GM21717 (cell line): ENCODE results near the gene THAP11.

Source experiments
- ATAC-seq: cut with Tn5 transposase; IDR thresholded peaks from one replicate; pipeline ENCODE4 v1.9.1; 2021; ENCODE audit warnings: mild to moderate bottlenecking, moderate library complexity; ENCODE audit not compliant: unreplicated experiment

THAP11 gene

DNA sequence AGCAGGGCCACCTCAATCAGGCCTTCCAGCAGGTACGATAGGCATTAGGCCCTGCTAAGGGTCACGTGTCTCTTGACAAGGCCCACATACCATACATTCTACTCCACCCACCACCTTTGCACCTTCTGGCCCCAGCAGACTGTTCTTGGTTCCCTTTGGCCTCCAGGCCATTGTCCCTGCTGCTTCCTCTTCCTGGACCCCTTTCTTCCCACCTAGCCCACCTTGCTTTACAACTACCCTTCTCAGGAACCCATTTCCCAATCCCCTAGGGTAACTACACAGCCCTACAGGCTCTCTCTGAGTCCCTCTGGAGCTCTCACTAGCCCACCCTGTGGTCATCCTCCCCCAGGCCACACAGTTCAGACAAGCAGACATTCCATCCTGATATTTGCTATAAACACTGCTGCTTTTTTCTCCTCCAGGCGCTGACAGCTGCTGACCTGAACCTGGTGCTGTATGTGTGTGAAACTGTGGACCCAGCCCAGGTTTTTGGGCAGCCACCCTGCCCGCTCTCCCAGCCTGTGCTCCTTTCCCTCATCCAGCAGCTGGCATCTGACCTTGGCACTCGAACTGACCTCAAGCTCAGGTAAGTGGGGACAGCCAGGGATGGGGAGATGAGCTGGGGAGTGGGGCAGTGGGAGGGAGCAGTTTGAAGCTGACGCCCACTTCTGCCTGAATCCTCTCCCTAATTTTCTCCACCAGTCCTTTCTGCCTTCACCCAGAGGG lies 41.2 kb downstream of the THAP11 start:
- no peak for ATAC-seq

- no peak for ATAC-seq
Observed at GRCh38 chr16:67883872-67884261, 41.7 kb downstream of the THAP11 start.

- no peak for ATAC-seq
Observed at GRCh38 chr16:67884684-67885083, 42.6 kb downstream of the THAP11 start, which contains the start of gene NRN1L. NRN1L (plus strand) TSS chr16:67884885; CDS start chr16:67884904, 19 bp downstream.

DNA sequence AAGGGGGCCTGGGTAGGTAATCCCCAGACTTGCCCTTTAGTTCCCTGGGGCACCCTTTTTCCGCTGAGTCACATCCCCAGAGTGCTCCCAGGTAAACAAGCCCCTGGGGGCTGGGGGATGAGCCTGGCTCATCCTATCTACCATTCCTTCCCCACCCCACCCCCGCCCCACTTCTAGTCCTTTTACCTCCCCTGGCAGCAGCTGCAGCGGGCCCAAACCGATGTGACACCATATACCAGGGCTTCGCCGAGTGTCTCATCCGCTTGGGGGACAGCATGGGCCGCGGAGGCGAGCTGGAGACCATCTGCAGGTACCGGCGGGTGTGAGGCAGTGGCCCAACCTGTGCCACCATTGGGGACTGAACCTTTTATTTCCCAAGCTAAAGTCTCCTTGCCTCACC lies 43.4 kb downstream of the THAP11 start:
- no peak for ATAC-seq

- ATAC-seq = no peak
Observed at GRCh38 chr16:67885976-67886375, 43.9 kb downstream of the THAP11 start.

- no peak for ATAC-seq
Observed at GRCh38 chr16:67886387-67886786, 44.3 kb downstream of the THAP11 start.

DNA sequence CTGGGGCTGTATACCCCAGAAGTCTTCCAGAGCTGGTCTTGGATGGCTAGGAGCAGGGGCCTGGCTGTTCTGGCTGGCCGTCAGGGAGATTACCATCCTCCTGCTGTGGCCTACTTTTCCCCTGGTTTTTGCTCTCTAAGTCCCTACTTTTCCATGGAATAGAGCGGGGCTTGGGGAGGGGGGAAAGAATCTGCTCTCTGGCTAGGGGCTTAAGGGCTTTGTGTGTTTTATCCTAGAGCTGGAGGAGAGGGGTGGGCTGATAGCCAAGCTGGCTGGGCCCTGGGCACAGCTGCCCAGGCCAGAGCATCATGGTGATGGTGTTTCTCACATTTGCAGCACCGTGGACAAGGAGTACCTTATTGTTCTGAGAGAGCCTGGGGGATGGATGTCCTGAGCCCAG lies 46.2 kb downstream of the THAP11 start:
- no peak for ATAC-seq

- ATAC-seq = no peak
Observed at GRCh38 chr16:67892375-67892774, 50.3 kb downstream of the THAP11 start.

GRCh38 chr16:67892899-67893742 lies 51.0 kb downstream of the THAP11 start, which contains the start of gene PSKH1:
PSKH1 (plus strand) TSS chr16:67893254; CDS start chr16:67908750, 15,496 bp downstream.
- ATAC-seq = peak; percentile 88
